Mucosa of descending colon (tissue), 3 donors: Measurements from ENCODE around the gene MYO1C. TPM values are rescaled to one million over a fixed set of nuclear protein-coding genes. Genes with fewer than 3 reads are reported as not detected.

Experiments
- ATAC-seq: fragments of 200-7000 bp; cut with Tn5 transposase; one replicate; pipeline ENCODE4 v1.9.1; 2020; ENCODE audit warnings: mild to moderate bottlenecking, moderate library complexity
- DNase-seq, 3 donors: peaks; one replicate each; pipeline ENCODE4 v3.0.0-alpha.2; 2020
- H3K36me3 ChIP-seq: fragments of 200-600 bp; one replicate; pipeline ENCODE4 v1.8.0; 2021; ENCODE audit warnings: low read depth, mild to moderate bottlenecking
- H3K4me1 ChIP-seq: fragments of 200-600 bp; one replicate; pipeline ENCODE4 v1.8.0; 2021; ENCODE audit warnings: low read depth, mild to moderate bottlenecking
- H3K4me3 ChIP-seq: fragments of 200-600 bp; one replicate; pipeline ENCODE4 v1.8.0; 2021; ENCODE audit warnings: mild to moderate bottlenecking
- H3K9me3 ChIP-seq: fragments of 200-600 bp; one replicate; pipeline ENCODE4 v1.8.0; 2021; ENCODE audit warnings: mild to moderate bottlenecking
- intact Hi-C, 2 donors: fragments of 100-400 bp; cut with DNase I in 1 of 2; cut with micrococcal nuclease in 1 of 2; formaldehyde crosslinking; loops; one replicate each; pipeline versions ENCODE4 v1.11.0 to v1.11.1; 2022; cut with DNase I, micrococcal nuclease
- total RNA-seq, 3 donors: library from RNA; stranded (reverse); fragmentation: NEBNext Ultra II Directional in 2 of 3; extraction: Animal tissue kit (Norgen Biotek cat#: 25700) in 2 of 3; gene quantifications; one replicate each; pipeline versions ENCODE4 v1.2.1 to v1.2.4, GENCODE V29; 2021 to 2023
- TF ChIP-seq, protein P1 (sequence below): fragments of 200-600 bp; IDR thresholded peaks from one replicate; pipeline ENCODE4 v1.8.0; 2022; ENCODE audit warnings: antibody characterized with exemption, mild to moderate bottlenecking
- donor health status: DM: no; HTN: no; CAD: no; lungs with moderate emphysema.
- donor health status: DM: no; HTN: no; CAD: no.
- donor health status: DM: no; HTN: yes; CAD: no.

Gene MYO1C
- total RNA-seq, 3 donors from 2014 or later, result 249 to 344 (median 276) TPM

DNA sequence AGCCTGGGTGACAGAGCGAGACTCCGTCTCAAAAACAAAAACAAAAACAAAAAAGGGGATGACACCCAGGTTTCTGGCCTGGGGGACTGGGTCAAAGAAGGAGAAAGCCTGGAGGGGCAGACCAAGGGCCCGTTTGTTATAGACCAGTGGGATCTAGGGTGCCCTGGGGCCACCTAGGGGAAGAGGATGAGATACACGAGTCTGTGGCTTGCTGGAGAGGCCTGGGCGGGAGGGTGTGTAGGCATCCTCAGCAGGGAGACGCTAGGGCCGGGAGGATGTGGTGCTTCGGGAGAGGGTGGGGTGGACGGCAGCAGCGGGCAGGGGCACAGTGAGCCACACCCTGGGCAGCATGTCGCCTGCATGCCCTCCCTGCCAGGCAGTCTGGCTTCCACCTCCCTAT is 19.3 kb downstream of the MYO1C start:
- H3K9me3 ChIP-seq, result no peaks in the 10 kb centered on the region
- peak; percentile 11 for ATAC-seq
- TF ChIP-seq, protein P1, sequence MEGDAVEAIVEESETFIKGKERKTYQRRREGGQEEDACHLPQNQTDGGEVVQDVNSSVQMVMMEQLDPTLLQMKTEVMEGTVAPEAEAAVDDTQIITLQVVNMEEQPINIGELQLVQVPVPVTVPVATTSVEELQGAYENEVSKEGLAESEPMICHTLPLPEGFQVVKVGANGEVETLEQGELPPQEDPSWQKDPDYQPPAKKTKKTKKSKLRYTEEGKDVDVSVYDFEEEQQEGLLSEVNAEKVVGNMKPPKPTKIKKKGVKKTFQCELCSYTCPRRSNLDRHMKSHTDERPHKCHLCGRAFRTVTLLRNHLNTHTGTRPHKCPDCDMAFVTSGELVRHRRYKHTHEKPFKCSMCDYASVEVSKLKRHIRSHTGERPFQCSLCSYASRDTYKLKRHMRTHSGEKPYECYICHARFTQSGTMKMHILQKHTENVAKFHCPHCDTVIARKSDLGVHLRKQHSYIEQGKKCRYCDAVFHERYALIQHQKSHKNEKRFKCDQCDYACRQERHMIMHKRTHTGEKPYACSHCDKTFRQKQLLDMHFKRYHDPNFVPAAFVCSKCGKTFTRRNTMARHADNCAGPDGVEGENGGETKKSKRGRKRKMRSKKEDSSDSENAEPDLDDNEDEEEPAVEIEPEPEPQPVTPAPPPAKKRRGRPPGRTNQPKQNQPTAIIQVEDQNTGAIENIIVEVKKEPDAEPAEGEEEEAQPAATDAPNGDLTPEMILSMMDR, result no peak
- H3K4me1 ChIP-seq, result no peaks in the 10 kb centered on the region
- DNase-seq, result no peak
- no peak overlapping the region for H3K4me3 ChIP-seq
- peaks cover 9% of the 10 kb centered on the region for H3K36me3 ChIP-seq
- intact Hi-C loops, result no loop called here

DNA sequence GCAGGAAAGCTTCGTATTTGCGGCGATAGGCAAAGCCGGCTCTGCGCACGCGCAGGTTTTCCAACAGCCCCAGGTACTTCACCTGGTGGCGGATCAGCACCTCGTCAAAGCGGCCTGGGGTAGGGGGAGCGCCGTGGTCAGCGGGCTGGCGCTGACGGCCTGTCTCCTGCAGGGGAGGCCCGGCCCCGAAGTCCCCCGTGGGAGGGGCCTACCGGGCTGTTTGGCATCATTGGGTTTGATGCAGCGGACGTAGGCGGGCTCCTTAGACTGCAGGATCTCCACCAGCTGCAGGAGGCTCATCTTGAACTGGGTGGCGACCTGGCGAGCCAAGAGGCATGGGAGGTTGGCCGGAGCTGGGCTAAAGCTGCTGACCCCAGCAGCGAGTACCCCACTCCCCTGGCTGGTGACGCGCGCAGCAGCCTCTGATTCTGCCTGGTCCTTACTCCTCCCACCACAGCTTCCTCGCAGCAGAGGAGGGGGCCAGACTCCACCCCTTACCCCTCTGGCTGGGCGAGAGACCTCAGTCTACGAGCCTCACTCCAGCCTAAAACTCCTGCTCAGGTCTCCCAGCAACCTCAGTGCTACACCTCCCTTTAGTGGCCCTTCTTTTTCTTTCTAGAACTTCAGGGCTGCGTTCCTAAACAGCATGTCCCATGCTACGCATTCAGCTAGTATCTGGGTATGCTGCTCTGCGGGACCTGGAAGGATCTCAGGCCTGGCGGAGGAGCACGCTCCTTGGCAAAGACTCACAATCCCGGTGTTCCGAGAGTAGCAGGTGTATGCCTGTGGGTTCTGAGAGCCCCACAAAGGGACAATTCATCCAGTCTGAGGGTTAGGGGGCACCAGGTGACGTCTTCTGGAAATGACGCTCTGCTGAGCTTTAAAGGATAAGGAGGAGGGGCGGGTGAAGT is 20.3 kb downstream of the MYO1C start:
- TF ChIP-seq, protein P1, result no peak
- no peaks in the 10 kb centered on the region for H3K4me1 ChIP-seq
- H3K9me3 ChIP-seq, result no peaks in the 10 kb centered on the region
- ATAC-seq (no peak), DNase-seq (no peak)
- no peak overlapping the region for H3K4me3 ChIP-seq
- peaks cover 9% of the 10 kb centered on the region for H3K36me3 ChIP-seq
- intact Hi-C loops, result no loop called here

DNA sequence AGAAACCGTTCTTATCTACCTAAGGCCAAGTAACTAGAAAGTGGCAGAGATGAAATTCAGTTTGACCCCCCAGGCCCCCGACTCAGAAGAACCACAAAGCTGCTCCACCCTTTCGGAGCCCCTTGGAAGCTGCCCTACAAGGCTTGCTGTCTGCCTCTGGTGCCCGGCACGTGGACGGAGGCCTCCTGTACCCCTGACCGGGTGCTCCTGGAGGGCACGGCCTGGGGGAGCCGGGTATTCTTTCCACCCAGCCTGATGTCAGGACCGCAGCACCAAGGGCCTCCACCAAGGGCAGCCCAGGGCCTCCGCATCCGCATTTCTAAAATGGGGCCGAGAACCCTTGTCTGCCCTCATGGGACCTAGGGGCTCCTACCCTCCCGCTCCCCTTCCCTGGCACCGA is 21.0 kb downstream of the MYO1C start:
- Histone ChIP-seq H3K4me3 (no peak overlapping the region), H3K36me3 (peaks cover 13% of the 10 kb centered on the region), H3K9me3 (no peaks in the 10 kb centered on the region), H3K4me1 (no peaks in the 10 kb centered on the region)
- ATAC-seq (no peak), DNase-seq (no peak)
- TF ChIP-seq, protein P1, result no peak
- intact Hi-C loops, result no loop called here

DNA sequence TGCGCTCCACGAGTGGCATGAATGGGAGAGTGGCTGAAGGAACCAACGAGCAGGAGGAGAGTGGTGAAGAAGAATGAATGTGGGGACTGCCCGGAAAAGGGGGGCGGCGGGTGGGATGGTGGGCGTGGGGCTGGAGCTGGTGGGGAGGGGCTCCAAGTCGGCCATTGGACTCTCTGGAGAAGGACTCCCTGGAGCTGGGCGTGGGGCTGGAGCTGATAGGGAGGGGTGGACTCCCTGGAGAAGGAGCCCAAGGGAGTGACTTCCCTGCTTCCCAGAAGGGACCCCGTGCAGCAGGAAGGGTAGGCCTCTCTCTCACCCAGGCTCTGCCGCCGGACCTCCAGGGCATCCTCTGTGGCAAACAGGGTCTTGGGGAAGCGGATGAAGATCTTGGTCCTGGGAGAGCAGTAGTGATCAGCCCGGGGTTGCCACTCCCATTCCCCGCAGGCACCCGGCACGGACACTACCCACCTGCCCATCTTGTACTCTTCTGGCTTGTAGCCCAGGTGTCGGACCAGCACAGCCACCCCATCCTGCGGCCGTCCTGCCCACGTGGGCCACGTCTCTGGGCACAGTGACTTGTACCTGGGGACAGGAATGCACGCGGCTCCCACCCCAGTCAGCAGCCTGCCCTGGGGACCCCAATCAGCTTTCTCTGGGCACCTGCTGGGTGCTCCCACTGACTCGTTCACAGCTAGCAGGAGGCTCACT is 21.6 kb downstream of the MYO1C start:
- Histone ChIP-seq H3K36me3 (peaks cover 13% of the 10 kb centered on the region), H3K9me3 (no peaks in the 10 kb centered on the region), H3K4me1 (no peaks in the 10 kb centered on the region), H3K4me3 (no peak overlapping the region)
- DNase-seq, result no peak
- ATAC-seq, result no peak
- intact Hi-C loops, result no loop called here
- TF ChIP-seq, protein P1, result no peak

DNA sequence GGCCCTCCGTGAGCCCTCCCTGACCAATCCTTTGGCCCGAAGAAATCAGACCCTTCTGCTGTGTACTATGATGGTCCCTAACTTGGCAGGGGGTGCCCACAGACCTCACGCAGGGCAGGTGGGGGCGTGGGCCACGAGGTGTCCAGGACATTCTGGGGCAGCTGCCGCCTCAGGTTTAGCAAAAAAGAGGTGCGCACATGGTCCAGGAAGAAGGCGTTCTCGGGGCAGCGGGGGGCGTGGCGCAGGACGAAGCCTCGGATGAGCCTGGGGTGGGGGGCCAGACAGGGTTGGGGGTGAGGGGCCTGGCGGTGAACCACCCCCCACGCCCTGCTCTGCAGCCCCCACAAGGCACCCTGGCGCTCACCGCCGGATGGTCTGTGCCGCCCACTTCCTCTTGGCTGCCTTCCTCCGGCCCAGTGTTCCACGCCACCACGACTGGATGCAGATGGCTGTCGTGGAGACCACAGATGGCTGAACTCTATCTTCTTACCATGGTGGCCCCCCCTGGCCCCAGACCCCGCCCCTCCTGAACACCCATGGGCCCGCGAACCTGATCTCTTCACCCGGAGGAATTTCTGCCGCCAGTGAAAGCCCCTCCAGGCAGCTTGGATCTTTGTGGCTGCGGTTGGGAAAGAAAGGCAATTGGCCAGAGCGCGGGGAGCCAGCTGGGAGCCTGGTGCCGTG is 22.3 kb downstream of the MYO1C start:
- H3K4me3 ChIP-seq, result no peak overlapping the region
- TF ChIP-seq, protein P1, result no peak
- H3K36me3 ChIP-seq, result peaks cover 16% of the 10 kb centered on the region
- H3K4me1 ChIP-seq, result no peaks in the 10 kb centered on the region
- DNase-seq, result no peak
- intact Hi-C loops, result no loop called here
- H3K9me3 ChIP-seq, result no peaks in the 10 kb centered on the region
- ATAC-seq, result no peak
